ENCODE results near the gene RASIP1. TPM values are rescaled to one million over a fixed set of nuclear protein-coding genes. Genes with fewer than 3 reads are reported as not detected.
A peak's percentile ranks its signal among the peaks of the same experiment; 100 is the strongest.
"Not testable (repeated sequence)": the region's sequence is repeated elsewhere in the genome, so short reads cannot be mapped to it uniquely, and the experiment has no call there.

RASIP1 gene
- total RNA-seq, 3 donors from 2014 or later (not counting 1 experiment from before 2014, with no cell fraction given): not detected

GRCh38 chr19:48683349-48683748 is 57.1 kb downstream of the RASIP1 start:
- Mint-ChIP-seq H3K4me1 (no peaks in the 10 kb centered on the region), H3K9me3 (no peaks in the 10 kb centered on the region), H3K4me3 (peak overlapping the region; percentile 13), H3K27me3 (ENCODE audit: low read depth in 2 of 2) (no peaks in the 10 kb centered on the region), H3K36me3 (no peaks in the 10 kb centered on the region), H3K27ac (no peak overlapping the region)
- H3K27me3 ChIP-seq (ENCODE audit: control insufficient read depth, insufficient read depth, low read length): no peaks in the 10 kb centered on the region
- peak in 2 of 3 donors; percentile 47 to 67 for ATAC-seq
- no peak overlapping the region for H3K27ac ChIP-seq (ENCODE audit: low read length)
- WGBS (ENCODE audit: insufficient coverage): 62% methylated on average over 11 of the region's 11 CpGs
- no peak for TF ChIP-seq CTCF (IDR thresholded peaks at IDR 0.05)
- H3K4me3 ChIP-seq (ENCODE audit: low read length): no peak overlapping the region
- no peaks in the 10 kb centered on the region for H3K36me3 ChIP-seq (ENCODE audit: control insufficient read depth, insufficient read depth, low read length)
- peak in 1 of 2 donors; percentile 55 for DNase-seq
- intact Hi-C loops (cut with micrococcal nuclease): no loop called here
- no peaks in the 10 kb centered on the region for H3K9me3 ChIP-seq (ENCODE audit: control insufficient read depth, insufficient read depth, low read length)
- H3K4me1 ChIP-seq (ENCODE audit: control insufficient read depth, insufficient read depth, low read length): peaks cover 6% of the 10 kb centered on the region

- peaks cover 6% of the 10 kb centered on the region for H3K4me1 ChIP-seq (ENCODE audit: control insufficient read depth, insufficient read depth, low read length)
- ATAC-seq (peak in 2 of 3 donors; percentile 36 to 50), DNase-seq (no peak)
- H3K4me3 Mint-ChIP-seq: no peak overlapping the region
- H3K9me3 Mint-ChIP-seq: no peaks in the 10 kb centered on the region
- intact Hi-C loops (cut with micrococcal nuclease): no loop called here
- H3K9me3 ChIP-seq (ENCODE audit: control insufficient read depth, insufficient read depth, low read length): no peaks in the 10 kb centered on the region
- 51% methylated on average over 7 of the region's 7 CpGs for WGBS (ENCODE audit: insufficient coverage)
- no peaks in the 10 kb centered on the region for H3K27me3 ChIP-seq (ENCODE audit: control insufficient read depth, insufficient read depth, low read length)
- H3K36me3 Mint-ChIP-seq: no peaks in the 10 kb centered on the region
- no peaks in the 10 kb centered on the region for H3K27me3 Mint-ChIP-seq (ENCODE audit: low read depth in 2 of 2)
- no peaks in the 10 kb centered on the region for H3K36me3 ChIP-seq (ENCODE audit: control insufficient read depth, insufficient read depth, low read length)
- no peak overlapping the region for H3K27ac ChIP-seq (ENCODE audit: low read length)
- TF ChIP-seq CTCF (IDR thresholded peaks at IDR 0.05): no peak
- no peaks in the 10 kb centered on the region for H3K4me1 Mint-ChIP-seq
- H3K27ac Mint-ChIP-seq: no peak overlapping the region
- H3K4me3 ChIP-seq (ENCODE audit: low read length): no peak overlapping the region
Measured at GRCh38 chr19:48681127-48681470, 59.3 kb downstream of the RASIP1 start.

DNA sequence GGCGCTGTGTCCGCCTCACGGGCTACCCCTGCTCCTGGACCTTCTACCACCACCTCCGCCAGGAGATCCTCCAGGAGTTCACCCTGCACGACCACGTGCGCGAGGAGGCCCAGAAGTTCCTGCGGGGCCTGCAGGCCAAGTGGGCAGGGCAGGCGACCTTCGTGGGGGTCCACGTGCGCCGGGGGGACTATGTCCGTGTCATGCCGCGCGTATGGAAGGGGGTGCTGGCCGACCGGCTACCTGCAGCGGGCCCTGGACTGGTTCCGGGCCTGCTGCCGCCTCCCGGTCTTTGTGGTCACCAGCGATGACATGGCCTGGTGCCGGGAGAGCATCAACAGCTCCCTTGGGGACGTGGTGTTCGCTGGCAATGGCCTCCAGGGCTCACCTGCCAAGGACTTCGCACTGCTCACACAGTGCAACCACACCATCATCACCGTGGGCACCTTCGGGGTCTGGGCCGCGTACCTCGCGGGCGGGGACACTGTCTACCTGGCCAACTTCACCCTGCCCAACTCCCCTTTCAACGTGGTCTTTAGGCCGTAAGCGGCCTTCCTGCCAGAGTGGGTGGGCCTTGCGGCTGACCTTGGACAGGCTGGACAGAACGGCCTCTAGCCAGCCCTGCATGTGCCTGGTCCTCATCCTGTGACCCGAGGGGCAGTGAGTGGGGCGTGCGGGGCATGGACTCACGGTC is 59.8 kb downstream of the RASIP1 start:
- no peak overlapping the region for H3K4me3 Mint-ChIP-seq
- H3K27me3 Mint-ChIP-seq (ENCODE audit: low read depth in 2 of 2): no peaks in the 10 kb centered on the region
- H3K36me3 Mint-ChIP-seq: no peaks in the 10 kb centered on the region
- intact Hi-C loops (cut with micrococcal nuclease): no loop called here
- H3K27ac Mint-ChIP-seq: no peak overlapping the region
- H3K9me3 Mint-ChIP-seq: no peaks in the 10 kb centered on the region
- DNase-seq (no peak), ATAC-seq (no peak)
- H3K27ac ChIP-seq (ENCODE audit: low read length): no peak overlapping the region
- H3K4me1 Mint-ChIP-seq: peaks cover under 1% of the 10 kb centered on the region in 2 donors
- no peak overlapping the region for H3K4me3 ChIP-seq (ENCODE audit: low read length)
- 85% methylated on average over 45 of the region's 45 CpGs for WGBS (ENCODE audit: insufficient coverage)
- no peaks in the 10 kb centered on the region for H3K27me3 ChIP-seq (ENCODE audit: control insufficient read depth, insufficient read depth, low read length)
- peaks cover 8% of the 10 kb centered on the region for H3K4me1 ChIP-seq (ENCODE audit: control insufficient read depth, insufficient read depth, low read length)
- no peak for TF ChIP-seq CTCF (IDR thresholded peaks at IDR 0.05)
- H3K36me3 ChIP-seq (ENCODE audit: control insufficient read depth, insufficient read depth, low read length): no peaks in the 10 kb centered on the region
- H3K9me3 ChIP-seq (ENCODE audit: control insufficient read depth, insufficient read depth, low read length): no peaks in the 10 kb centered on the region

- WGBS (ENCODE audit: insufficient coverage): 85% methylated on average over 19 of the region's 19 CpGs
- ATAC-seq; H3K27me3 Mint-ChIP-seq (ENCODE audit: low read depth in 2 of 2); H3K27ac Mint-ChIP-seq; DNase-seq; H3K9me3 ChIP-seq (ENCODE audit: control insufficient read depth, insufficient read depth, low read length); H3K36me3 Mint-ChIP-seq; H3K27ac ChIP-seq (ENCODE audit: low read length); H3K4me1 Mint-ChIP-seq; intact Hi-C loops (cut with micrococcal nuclease); H3K27me3 ChIP-seq (ENCODE audit: control insufficient read depth, insufficient read depth, low read length); H3K36me3 ChIP-seq (ENCODE audit: control insufficient read depth, insufficient read depth, low read length); H3K9me3 Mint-ChIP-seq; H3K4me3 Mint-ChIP-seq; H3K4me3 ChIP-seq (ENCODE audit: low read length): not testable (repeated sequence)
- H3K4me1 ChIP-seq (ENCODE audit: control insufficient read depth, insufficient read depth, low read length): peaks cover 14% of the 10 kb centered on the region
Measured at GRCh38 chr19:48680006-48680405, 60.4 kb downstream of the RASIP1 start.

Data from natural killer cell (primary cell).